Gastroesophageal sphincter (tissue), 4 donors: ENCODE data around the gene GLI3. TPM values are rescaled to one million over a fixed set of nuclear protein-coding genes. Genes with fewer than 3 reads are reported as not detected.
A peak's percentile ranks its signal among the peaks of the same experiment; 100 is the strongest.

ENCODE experiments used
- ATAC-seq: fragments of 150-250 bp; one replicate; pipeline ENCODE4 v1.9.1; 2016; ENCODE audit warnings: mild to moderate bottlenecking, moderate library complexity
- H3K27ac ChIP-seq, 4 donors: fragments of 200-600 bp; sonication (generic) in 3 of 4; 1 replicate in 3 of 4; 2 replicates in 1 of 4; pipeline ENCODE4 v1.5.1; 2016 to 2019
- H3K27me3 ChIP-seq: fragments of 200-600 bp; sonication (generic); one replicate; pipeline ENCODE4 v1.5.1; 2019
- H3K36me3 ChIP-seq, 2 donors: fragments of 200-600 bp; sonication (generic); one replicate each; pipeline ENCODE4 v1.5.1; 2019; ENCODE audit warnings: control low read depth in 1 of 2
- H3K4me1 ChIP-seq, 3 donors: fragments of 200-600 bp; sonication (generic); 1 replicate in 2 of 3; 2 replicates in 1 of 3; pipeline ENCODE4 v1.5.1; 2016 to 2019; ENCODE audit warnings: control low read depth in 2 of 3
- H3K4me3 ChIP-seq, 2 donors: fragments of 200-600 bp; sonication (generic); one replicate each; pipeline ENCODE4 v1.5.1; 2019; ENCODE audit warnings: mild to moderate bottlenecking in 1 of 2, moderate library complexity in 1 of 2
- H3K9me3 ChIP-seq, 3 donors: fragments of 200-600 bp; sonication (generic); one replicate each; pipeline ENCODE4 v1.5.1; 2017 to 2019; ENCODE audit warnings: control low read depth in 2 of 3
- CTCF ChIP-seq, 4 experiments: fragments of 200-600 bp in 2 of 4; fragments of 450-650 bp in 2 of 4; sonication (generic) in 1 of 4; IDR thresholded peaks; one replicate each; pipeline ENCODE4 v1.5.1; 2017 to 2019; ENCODE audit warnings: antibody characterized with exemption in 4 of 4, mild to moderate bottlenecking in 2 of 4, moderate library complexity in 2 of 4
- EP300 ChIP-seq: sonication (generic); formaldehyde crosslinking; IDR thresholded peaks from one replicate; pipeline ENCODE4 v1.6.1; 2017; ENCODE audit warnings: antibody characterized with exemption, mild to moderate bottlenecking
- POLR2A ChIP-seq, 2 donors: fragments of 450-650 bp; IDR thresholded peaks; one replicate each; pipeline ENCODE4 v1.6.1; 2017; ENCODE audit warnings: antibody characterized with exemption in 2 of 2, mild to moderate bottlenecking in 2 of 2, moderate library complexity in 1 of 2
- POLR2AphosphoS5 ChIP-seq: sonication (generic); formaldehyde crosslinking; IDR thresholded peaks from one replicate; pipeline ENCODE4 v1.6.1; 2017; ENCODE audit warnings: antibody characterized with exemption
- WGBS, 2 donors: methylation state at CpG; one replicate each; pipeline ENCODE4 v1.1.5; 2018; ENCODE audit warnings: low coverage in 1 of 2; 5-methylcytosine and 5-hydroxymethylcytosine counted together
- total RNA-seq, 4 donors: library from RNA; depleted of rRNA; stranded (reverse); fragments of >200 nt; gene quantifications; one replicate each; pipeline ENCODE4 v1.1.0, GENCODE V29; 2016

GLI3 gene
- total RNA-seq, 4 donors from 2014 or later = 7.3 to 18.2 (median 12.6) TPM

- 86 to 92% methylated on average over 2 of the region's 2 CpGs for WGBS, 2 donors
- H3K9me3 ChIP-seq = no peaks in the 10 kb centered on the region
- peaks cover 3 to 59% (median 5%) of the 10 kb centered on the region in 3 donors for H3K4me1 ChIP-seq
- peak overlapping the region in 1 of 4 donors; percentile 17 for H3K27ac ChIP-seq
- peaks cover 0 to 9% of the 10 kb centered on the region in 2 donors for H3K36me3 ChIP-seq
- no peak for TF ChIP-seq EP300
- TF ChIP-seq CTCF (IDR thresholded peaks at IDR 0.05) = no peak
- TF ChIP-seq POLR2A (IDR thresholded peaks at IDR 0.05) = no peak
- no peak for TF ChIP-seq POLR2AphosphoS5
- H3K27me3 ChIP-seq = no peaks in the 10 kb centered on the region
- ATAC-seq = no peak
- no peak overlapping the region for H3K4me3 ChIP-seq
These were observed 241.3 kb downstream of the GLI3 start for GRCh38 chr7:41995632-41996271.

- H3K36me3 ChIP-seq = peaks cover 0 to 7% of the 10 kb centered on the region in 2 donors
- no peak for TF ChIP-seq EP300
- TF ChIP-seq CTCF (IDR thresholded peaks at IDR 0.05) = no peak
- TF ChIP-seq POLR2A (IDR thresholded peaks at IDR 0.05) = no peak
- TF ChIP-seq POLR2AphosphoS5 = no peak
- no peak overlapping the region for H3K4me3 ChIP-seq
- peaks cover 3 to 62% (median 5%) of the 10 kb centered on the region in 3 donors for H3K4me1 ChIP-seq
- no peaks in the 10 kb centered on the region for H3K27me3 ChIP-seq
- no peak for ATAC-seq
- H3K27ac ChIP-seq = no peak overlapping the region
- 74% methylated on average over 4 of the region's 4 CpGs for WGBS, 2 donors
- H3K9me3 ChIP-seq = no peaks in the 10 kb centered on the region
These were observed 242.3 kb downstream of the GLI3 start for GRCh38 chr7:41994746-41995110.

GRCh38 chr7:41994036-41994745 is 242.8 kb downstream of the GLI3 start:
- H3K36me3 ChIP-seq = peaks cover 0 to 2% of the 10 kb centered on the region in 2 donors
- TF ChIP-seq EP300 (no peak), CTCF (IDR thresholded peaks at IDR 0.05) (no peak), POLR2A (IDR thresholded peaks at IDR 0.05) (no peak), POLR2AphosphoS5 (no peak)
- no peaks in the 10 kb centered on the region for H3K9me3 ChIP-seq
- no peaks in the 10 kb centered on the region for H3K27me3 ChIP-seq
- 59 to 62% methylated on average over 2 to 3 of the region's 3 CpGs for WGBS, 2 donors
- no peak for ATAC-seq
- no peak overlapping the region for H3K27ac ChIP-seq
- no peak overlapping the region for H3K4me3 ChIP-seq
- H3K4me1 ChIP-seq = peaks cover 3 to 62% (median 5%) of the 10 kb centered on the region in 3 donors

- no peak for ATAC-seq
- Histone ChIP-seq H3K27ac (peak overlapping the region in 3 of 4 donors; percentile 5 to 34 (median 24)), H3K36me3 (no peaks in the 10 kb centered on the region), H3K9me3 (no peaks in the 10 kb centered on the region), H3K27me3 (no peaks in the 10 kb centered on the region), H3K4me3 (no peak overlapping the region), H3K4me1 (peaks cover 3 to 62% (median 5%) of the 10 kb centered on the region in 3 donors)
- 51 to 71% methylated on average over 8 to 12 of the region's 13 CpGs for WGBS, 2 donors
- TF ChIP-seq EP300 (no peak), POLR2AphosphoS5 (no peak), CTCF (IDR thresholded peaks at IDR 0.05) (no peak), POLR2A (IDR thresholded peaks at IDR 0.05) (no peak)
These were observed 243.8 kb downstream of the GLI3 start for GRCh38 chr7:41992881-41993867.
